NCI-H524 treated with DMSO at 0.1 percent for 48 hours (cell line): Measurements from ENCODE around the gene SYNRG.

Source experiments
- DNase-seq: peaks from one replicate; lab custom pipeline; 2025; lab: John Stamatoyannopoulos, UW

The SYNRG gene

GRCh38 chr17:37598145-37598544, 11.1 kb downstream of the SYNRG start:
- DNase-seq = no peak

GRCh38 chr17:37592291-37592690, 16.9 kb downstream of the SYNRG start:
- no peak for DNase-seq

GRCh38 chr17:37585066-37585465, 24.2 kb downstream of the SYNRG start:
- no peak for DNase-seq

- DNase-seq = no peak
Observed at GRCh38 chr17:37576281-37576680, 32.9 kb downstream of the SYNRG start.

- DNase-seq = no peak
Observed at GRCh38 chr17:37574427-37574826, 34.8 kb downstream of the SYNRG start.

- DNase-seq = no peak
Observed at GRCh38 chr17:37571674-37572073, 37.5 kb downstream of the SYNRG start.

- peak; percentile 41 for DNase-seq
Observed at GRCh38 chr17:37570527-37571093, 38.6 kb downstream of the SYNRG start.

DNA sequence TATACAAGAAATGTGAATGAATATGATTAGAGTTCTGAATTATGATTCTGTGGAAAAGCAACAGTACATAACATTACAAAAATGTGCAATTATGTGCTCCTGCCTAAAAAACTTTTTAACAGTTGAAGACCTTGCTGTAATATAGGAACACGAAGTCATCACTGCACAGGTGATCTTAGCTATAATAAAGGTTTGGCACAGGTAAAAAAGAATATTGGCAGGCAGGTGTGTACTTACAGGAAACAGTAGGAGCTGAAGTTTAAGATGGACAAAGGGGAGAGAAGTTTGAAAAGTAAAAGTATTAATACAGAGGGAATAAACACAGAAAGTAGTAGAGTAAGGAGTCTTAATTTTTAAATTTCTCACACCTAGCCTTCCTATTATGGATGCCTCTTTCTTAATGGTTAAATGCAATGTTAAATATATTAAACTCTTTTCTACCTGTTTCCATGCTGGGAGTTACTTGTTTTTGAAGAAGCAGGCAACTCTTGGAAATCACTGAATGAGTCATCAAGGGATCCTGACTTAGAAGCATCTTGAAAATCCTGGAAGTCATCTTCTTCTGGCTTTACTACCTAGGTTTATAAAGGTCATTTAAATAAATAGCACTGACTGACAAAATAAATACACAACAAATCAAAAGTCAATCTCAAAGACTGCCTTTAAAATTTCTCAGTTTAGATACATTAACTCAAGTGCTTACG, 40.7 kb downstream of the SYNRG start:
- DNase-seq = no peak

GRCh38 chr17:37567538-37567937, 41.7 kb downstream of the SYNRG start:
- no peak for DNase-seq

DNA sequence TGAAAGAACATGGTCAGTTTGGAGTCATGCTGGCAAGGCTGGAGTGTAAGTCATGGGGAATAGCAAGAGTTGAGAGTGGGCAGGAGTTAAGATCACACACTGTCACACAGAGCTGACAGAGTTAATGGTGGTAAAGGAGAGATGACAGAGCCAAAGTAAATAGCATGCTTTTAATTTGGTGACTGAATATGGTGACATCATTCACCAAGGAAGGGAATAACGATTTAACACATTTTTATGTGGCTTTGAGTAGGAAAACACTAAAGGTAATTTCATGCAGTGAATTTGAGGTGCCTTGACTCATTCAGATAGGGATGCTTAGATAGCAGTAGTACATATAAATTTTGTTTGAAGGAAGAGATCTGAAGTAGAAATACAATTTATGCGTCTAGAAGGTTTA, 42.1 kb downstream of the SYNRG start:
- no peak for DNase-seq

GRCh38 chr17:37564252-37564651, 45.0 kb downstream of the SYNRG start:
- no peak for DNase-seq

DNA sequence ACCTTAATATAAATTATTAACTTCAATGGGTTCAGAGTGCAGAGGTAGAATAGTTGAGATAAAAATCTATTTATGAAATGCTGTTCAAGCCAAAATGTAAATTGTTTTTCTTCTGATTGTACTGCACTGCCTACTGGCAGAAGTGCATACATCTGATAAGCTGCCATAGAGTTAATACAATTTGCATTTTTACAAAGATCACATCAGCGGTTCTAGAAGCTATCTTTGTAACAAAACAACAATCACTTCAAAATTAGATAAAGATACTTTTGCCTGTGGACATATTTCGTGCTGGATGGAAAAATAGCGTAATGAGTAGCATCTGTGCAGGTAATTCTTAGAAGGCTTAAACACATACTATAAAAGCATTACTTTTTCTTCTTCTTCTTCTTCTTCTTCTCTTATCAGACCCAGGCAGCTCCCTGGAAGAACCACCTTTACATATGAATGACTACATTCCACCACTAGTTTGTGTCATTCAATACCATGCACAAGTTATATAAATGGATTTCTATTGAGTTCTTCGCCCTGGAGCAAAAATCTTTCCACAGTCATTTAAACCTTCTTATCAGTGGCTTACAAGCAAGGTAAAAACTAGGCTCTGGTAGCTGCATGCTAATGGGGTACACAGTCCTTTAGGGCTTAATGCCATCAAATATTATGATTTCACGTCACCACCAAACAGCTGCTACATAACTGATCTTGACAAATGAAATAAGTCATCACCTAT, 47.0 kb downstream of the SYNRG start:
- no peak for DNase-seq

DNA sequence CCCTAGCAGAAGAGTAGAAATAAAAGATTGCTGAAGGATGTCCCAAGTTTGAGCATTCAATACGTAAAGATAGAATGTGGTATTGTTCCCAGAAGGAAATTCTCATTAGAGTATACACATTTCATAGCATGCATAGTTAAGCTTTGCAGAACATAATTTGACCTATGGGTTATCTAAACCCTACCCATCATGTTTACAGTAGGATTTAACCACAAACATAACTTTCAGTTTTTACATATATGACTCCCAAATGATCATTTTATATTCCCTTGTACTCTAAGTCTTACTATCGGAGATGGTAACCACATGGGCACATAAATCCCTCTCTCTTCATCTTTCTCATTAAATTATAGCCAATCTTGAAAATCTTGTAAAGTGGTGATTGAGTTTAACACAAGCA, 50.9 kb downstream of the SYNRG start:
- no peak for DNase-seq

DNA sequence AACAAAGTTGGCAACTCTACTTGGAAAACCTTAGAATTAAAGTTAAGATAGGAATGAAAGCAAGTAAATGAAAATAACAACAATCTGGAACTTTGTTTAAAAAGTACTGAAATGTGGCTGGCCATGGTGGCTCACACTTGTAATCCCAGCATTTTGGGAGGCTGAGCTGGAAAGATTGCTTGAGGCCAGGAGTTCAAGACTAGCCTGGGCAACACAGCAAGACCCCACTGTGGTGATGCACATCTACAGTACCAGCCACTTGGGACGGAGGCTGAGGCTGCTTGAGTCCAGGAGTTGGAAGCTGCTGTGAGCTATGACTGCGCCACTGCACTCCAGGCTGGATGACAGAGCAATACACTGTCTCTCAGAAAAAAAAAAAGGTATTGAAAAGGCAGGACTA, 51.7 kb downstream of the SYNRG start:
- DNase-seq = no peak

- no peak for DNase-seq
Observed at GRCh38 chr17:37555386-37555785, 53.8 kb downstream of the SYNRG start.

- no peak for DNase-seq
Observed at GRCh38 chr17:37553401-37553966, 55.7 kb downstream of the SYNRG start.

GRCh38 chr17:37551788-37552187, 57.4 kb downstream of the SYNRG start:
- DNase-seq = no peak

- DNase-seq = no peak
Observed at GRCh38 chr17:37547986-37548385, 61.2 kb downstream of the SYNRG start.

- DNase-seq = no peak
Observed at GRCh38 chr17:37546302-37546701, 62.9 kb downstream of the SYNRG start.

- no peak for DNase-seq
Observed at GRCh38 chr17:37545486-37545885, 63.7 kb downstream of the SYNRG start.

DNA sequence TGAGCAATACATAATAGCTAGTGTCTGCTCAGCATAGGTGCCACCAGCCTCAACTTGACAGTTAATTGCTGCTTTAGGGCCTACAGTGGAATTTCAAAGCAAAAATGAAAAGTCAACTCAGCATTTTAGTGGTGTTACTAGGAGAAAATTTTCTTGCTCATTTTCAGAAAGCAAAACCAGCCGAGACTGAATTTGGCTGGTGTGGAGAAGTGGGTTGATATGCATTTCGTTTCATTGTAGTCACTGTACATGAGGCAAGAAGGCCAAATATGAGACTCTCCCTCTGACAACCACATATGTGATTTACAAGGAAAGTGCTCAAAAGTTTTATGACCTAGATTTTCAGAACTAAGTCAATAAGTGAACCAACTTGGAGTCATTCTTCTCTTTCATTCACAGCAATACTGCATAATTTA, 65.6 kb downstream of the SYNRG start:
- DNase-seq = no peak

GRCh38 chr17:37541880-37542660, 67.1 kb downstream of the SYNRG start:
- no peak for DNase-seq
